ENCODE measurements around the gene RIN1.

DNA sequence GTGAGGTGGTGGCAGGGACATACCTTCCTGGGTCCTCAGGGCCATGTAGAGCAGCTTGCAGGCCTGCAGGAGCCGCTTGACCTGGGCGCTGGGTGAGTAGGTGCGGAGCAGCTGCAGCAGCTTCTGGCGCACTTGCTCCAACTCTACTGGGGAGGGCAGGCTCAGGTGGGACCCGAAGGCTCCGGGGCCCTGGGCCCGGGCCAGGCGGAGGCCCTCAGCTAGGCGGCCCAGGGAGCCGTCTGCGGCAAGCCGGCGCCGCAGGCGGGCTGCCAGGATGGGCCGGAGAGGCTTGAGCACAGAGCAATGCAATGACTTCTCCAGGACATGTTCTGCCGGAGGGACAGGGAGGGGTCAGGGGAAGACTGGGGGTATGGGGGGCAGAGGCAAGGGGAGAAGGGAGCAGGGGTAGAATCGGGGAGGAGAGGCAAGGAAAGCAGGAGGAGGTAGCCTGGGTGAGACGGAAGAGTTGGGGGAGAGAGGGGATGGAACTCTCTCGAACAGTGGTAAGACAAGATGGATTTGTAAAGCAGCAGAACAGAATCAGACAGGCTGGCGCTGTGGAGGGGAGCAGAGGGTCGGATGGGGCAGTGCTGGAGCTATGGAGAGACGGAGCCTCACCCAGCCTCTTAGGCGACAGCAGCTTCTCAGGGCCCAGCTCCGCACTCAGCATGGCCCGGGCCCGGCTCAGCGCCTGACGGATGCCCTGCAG, 2.2 kb downstream of the RIN1 start:
- TF ChIP-seq CTCF (IDR thresholded peaks at IDR 0.05): no peak
- no peak for TF ChIP-seq EP300 (IDR thresholded peaks at IDR 0.05; ENCODE audit: low read depth)
- no peak for TF ChIP-seq POLR2A (IDR thresholded peaks at IDR 0.05)

All from transverse colon (tissue), 3 donors.